ENCODE data around the gene SURF6.

DNA sequence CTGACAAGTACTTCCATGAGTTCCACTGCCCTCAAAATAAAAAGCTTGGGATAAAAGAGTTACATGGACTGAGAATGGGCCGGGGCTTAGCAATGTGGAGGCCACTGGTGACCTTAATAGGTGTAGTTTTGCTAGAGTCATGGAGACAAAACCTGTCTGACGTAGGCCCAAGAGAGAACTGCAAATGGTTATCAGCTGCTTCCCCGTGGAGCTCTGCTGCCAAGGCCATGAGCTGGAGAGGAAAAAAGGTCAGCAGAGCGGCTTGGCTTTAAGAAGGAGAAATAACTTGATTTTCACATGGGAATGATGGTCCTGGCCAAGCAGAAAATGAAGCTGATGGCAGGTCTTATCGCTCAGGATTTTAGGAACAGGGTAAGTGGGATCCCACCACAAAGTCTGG, 3.7 kb upstream of the SURF6 start:
- no peak for TF ChIP-seq HDGF (IDR thresholded peaks at IDR 0.05; ENCODE audit: borderline replicate concordance)
- no peak for TF ChIP-seq FOXM1 (IDR thresholded peaks at IDR 0.05; ENCODE audit: borderline replicate concordance)
- TF ChIP-seq LEF1 (IDR thresholded peaks at IDR 0.05; ENCODE audit: borderline replicate concordance) = no peak
- no peak for TF ChIP-seq ARNT (IDR thresholded peaks at IDR 0.05)
- TF ChIP-seq NFRKB (IDR thresholded peaks at IDR 0.05) = no peak

Data from HEK293T (cell line).